ENCODE data around the gene C12orf56. TPM values are rescaled to one million over a fixed set of nuclear protein-coding genes. Genes with fewer than 3 reads are reported as not detected.

C12orf56 gene
- total RNA-seq, 2 experiments from 2014 or later = not detected

- DNase-seq = no peak
- intact Hi-C loops (cut with micrococcal nuclease) = no loop called here
- ChIA-PET CTCF (no interaction called here), POLR2A (interaction anchor here (1.2 kb wide), 1 partner anchor 16 kb away, joined by 3 read pairs; no protein-coding TSS in a partner anchor)
- Mint-ChIP-seq H3K27ac (no peak overlapping the region), H3K36me3 (ENCODE audit: low read depth) (peaks cover 75% of the 10 kb centered on the region), H3K4me1 (ENCODE audit: low read depth) (no peaks in the 10 kb centered on the region), H3K4me3 (no peak overlapping the region), H3K27me3 (no peaks in the 10 kb centered on the region), H3K9me3 (no peaks in the 10 kb centered on the region)
- no peak for ATAC-seq
- TF ChIP-seq CTCF (IDR thresholded peaks at IDR 0.05) = no peak
Measured at GRCh38 chr12:64428956-64429355, 38.4 kb upstream of the C12orf56 start.

- intact Hi-C loops (cut with micrococcal nuclease) = no loop called here
- TF ChIP-seq CTCF (IDR thresholded peaks at IDR 0.05) = no peak
- ChIA-PET POLR2A (interaction anchor here (0.6 kb wide), 1 partner anchor 20 kb away, joined by 4 read pairs; no protein-coding TSS in a partner anchor), CTCF (interaction anchor here (0.8 kb wide), 1 partner anchor 22 kb away, joined by 3 read pairs; no protein-coding TSS in a partner anchor)
- Mint-ChIP-seq H3K36me3 (ENCODE audit: low read depth) (peaks cover 76% of the 10 kb centered on the region), H3K9me3 (no peaks in the 10 kb centered on the region), H3K27me3 (no peaks in the 10 kb centered on the region), H3K27ac (no peak overlapping the region), H3K4me3 (no peak overlapping the region), H3K4me1 (ENCODE audit: low read depth) (no peaks in the 10 kb centered on the region)
- ATAC-seq (no peak), DNase-seq (no peak)
Measured at GRCh38 chr12:64427988-64428387, 37.4 kb upstream of the C12orf56 start.

GRCh38 chr12:64419696-64420095 is 29.1 kb upstream of the C12orf56 start:
- ATAC-seq (no peak), DNase-seq (no peak)
- Mint-ChIP-seq H3K27me3 (no peaks in the 10 kb centered on the region), H3K9me3 (no peaks in the 10 kb centered on the region), H3K27ac (no peak overlapping the region), H3K36me3 (ENCODE audit: low read depth) (peaks cover 64% of the 10 kb centered on the region), H3K4me3 (no peak overlapping the region), H3K4me1 (ENCODE audit: low read depth) (peaks cover 17% of the 10 kb centered on the region)
- TF ChIP-seq CTCF (IDR thresholded peaks at IDR 0.05) = no peak
- CTCF ChIA-PET = no interaction called here
- POLR2A ChIA-PET = no interaction called here
- intact Hi-C loops (cut with micrococcal nuclease) = no loop called here

GRCh38 chr12:64418209-64418608 is 27.7 kb upstream of the C12orf56 start:
- ChIA-PET CTCF (interaction anchor here (0.7 to 1.3 kb wide), 2 partner anchors 9 to 12 kb away, joined by 3 read pairs; no protein-coding TSS in a partner anchor), POLR2A (interaction anchor here (0.9 to 1.5 kb wide), 4 partner anchors 9 to 32 kb away, joined by 3 to 4 read pairs (median 4); partner anchors contain the start of gene XPOT)
- no peak for ATAC-seq
- Mint-ChIP-seq H3K27me3 (no peaks in the 10 kb centered on the region), H3K36me3 (ENCODE audit: low read depth) (peaks cover 60% of the 10 kb centered on the region), H3K4me3 (no peak overlapping the region), H3K9me3 (no peaks in the 10 kb centered on the region), H3K27ac (peak overlapping the region; percentile 63), H3K4me1 (ENCODE audit: low read depth) (peaks cover 17% of the 10 kb centered on the region)
- DNase-seq = no peak
- TF ChIP-seq CTCF (IDR thresholded peaks at IDR 0.05) = no peak
- intact Hi-C loops (cut with micrococcal nuclease) = no loop called here

GRCh38 chr12:64413884-64414283 is 23.3 kb upstream of the C12orf56 start:
- ATAC-seq = no peak
- Mint-ChIP-seq H3K36me3 (ENCODE audit: low read depth) (peaks cover 62% of the 10 kb centered on the region), H3K4me1 (ENCODE audit: low read depth) (peaks cover 29% of the 10 kb centered on the region), H3K27me3 (no peaks in the 10 kb centered on the region), H3K27ac (no peak overlapping the region), H3K4me3 (no peak overlapping the region), H3K9me3 (no peaks in the 10 kb centered on the region)
- DNase-seq = no peak
- CTCF ChIA-PET = no interaction called here
- intact Hi-C loops (cut with micrococcal nuclease) = no loop called here
- TF ChIP-seq CTCF (IDR thresholded peaks at IDR 0.05) = no peak
- POLR2A ChIA-PET = no interaction called here

Data from activated CD8-positive, alpha-beta T cell treated with anti-CD3 and anti-CD28 coated beads for 36 hours (primary cell).